ENCODE measurements around the gene TCAP.
"Not testable (repeated sequence)": the region's sequence is repeated elsewhere in the genome, so short reads cannot be mapped to it uniquely, and the experiment has no call there.

The TCAP gene

DNA sequence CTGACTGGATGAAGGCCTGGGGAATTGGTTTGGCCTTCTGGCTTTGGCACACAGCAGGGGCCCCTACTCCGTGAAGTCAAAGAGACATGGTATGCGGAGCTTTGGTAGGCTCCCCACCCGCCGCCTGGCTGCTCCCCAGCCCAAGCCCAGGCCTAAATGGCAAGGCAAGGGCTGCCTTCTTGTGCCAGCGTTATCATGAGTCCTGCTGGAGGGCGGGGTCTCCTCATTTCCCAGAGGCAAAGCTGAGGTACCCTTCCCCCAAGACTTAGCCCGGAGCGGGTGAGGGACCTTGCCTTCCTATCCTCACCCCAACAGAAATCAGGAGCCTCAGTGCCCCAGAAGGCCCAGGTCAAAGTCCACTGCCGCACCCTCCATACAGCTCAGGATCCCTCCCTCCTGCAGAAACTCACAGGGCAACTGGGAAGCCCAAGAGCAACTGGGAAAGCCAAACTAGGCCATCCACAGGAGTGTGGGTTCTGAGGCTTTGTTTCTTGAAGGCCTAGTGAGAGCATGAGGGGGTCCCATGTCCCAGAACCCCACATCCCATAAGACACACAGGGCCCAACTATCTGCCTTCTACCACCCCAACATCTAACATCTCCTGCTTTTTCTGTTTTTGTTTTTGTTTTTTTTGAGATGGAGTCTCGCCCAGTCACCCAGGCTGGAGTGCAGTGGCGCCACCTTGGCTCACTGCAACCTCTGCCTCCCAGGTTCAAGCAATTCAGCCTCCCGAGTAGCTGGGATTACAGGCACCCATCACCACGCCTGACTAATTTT is 13.4 kb downstream of the TCAP start:
- in situ Hi-C loops (cut with MboI; ENCODE audit: low sequenced_read_pairs), result no loop called here

DNA sequence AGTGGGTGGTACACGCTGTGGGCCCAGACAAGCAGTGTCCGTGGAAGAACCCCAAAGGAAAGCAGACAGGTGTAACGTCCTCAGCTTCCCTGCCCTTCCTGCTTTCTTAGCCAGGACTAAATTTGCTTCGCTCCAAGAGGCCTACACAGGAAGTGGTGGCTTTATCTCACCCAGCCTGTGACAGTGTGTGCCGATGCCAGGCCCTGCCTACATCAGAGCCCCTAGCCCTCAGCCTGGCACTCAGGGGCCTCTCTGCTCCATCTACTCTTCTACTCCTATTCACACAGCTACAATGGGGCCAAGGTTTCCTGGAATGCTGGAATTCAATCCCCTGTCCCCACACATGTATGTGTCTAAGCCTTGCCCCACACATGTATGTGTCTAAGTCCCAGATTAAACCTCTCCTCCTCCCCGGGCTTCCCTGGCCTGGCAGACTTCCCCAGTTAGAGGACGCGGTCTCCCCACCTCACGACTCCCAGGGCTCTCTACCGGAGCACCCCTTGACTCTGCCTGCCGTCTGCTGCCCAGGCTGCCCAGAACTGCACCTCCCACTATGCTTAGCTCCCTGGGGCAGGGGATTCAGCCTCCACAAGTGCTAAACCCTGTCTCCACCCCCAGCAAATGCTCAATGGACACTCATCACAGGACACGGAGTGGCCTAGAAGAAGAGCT is 14.5 kb downstream of the TCAP start:
- in situ Hi-C loops (cut with MboI; ENCODE audit: low sequenced_read_pairs), result no loop called here

- in situ Hi-C loops (cut with MboI; ENCODE audit: low sequenced_read_pairs), result no loop called here
Measured at GRCh38 chr17:39683295-39683939, 18.3 kb downstream of the TCAP start.

GRCh38 chr17:39684369-39685192 is 19.4 kb downstream of the TCAP start:
- in situ Hi-C loops (cut with MboI; ENCODE audit: low sequenced_read_pairs), result no loop called here

DNA sequence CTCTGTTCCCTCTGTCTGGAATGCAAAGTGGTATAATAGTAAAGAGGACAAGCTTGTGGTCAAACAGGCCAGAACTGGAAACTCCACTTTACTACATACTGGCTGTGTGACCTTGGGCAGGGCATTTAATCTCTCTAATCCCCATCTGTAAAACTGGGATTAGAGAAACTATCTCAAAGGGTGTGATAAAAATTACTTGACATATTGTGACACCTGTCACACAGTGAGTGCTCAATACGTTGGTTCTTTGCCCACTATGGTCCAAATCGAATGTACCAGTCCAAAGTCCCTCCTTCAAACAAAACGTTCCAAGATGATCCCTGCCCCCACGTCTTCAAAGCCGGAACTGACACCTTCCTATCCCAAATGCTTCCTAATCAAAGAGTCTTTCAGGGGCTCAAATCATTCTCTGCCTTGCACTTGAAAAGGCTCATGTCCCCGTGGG is 22.0 kb downstream of the TCAP start:
- in situ Hi-C loops (cut with MboI; ENCODE audit: low sequenced_read_pairs), result no loop called here

GRCh38 chr17:39687546-39688474 is 22.7 kb downstream of the TCAP start, which contains the start of gene PGAP3:
Gene PGAP3 (minus strand): TSS chr17:39688057. CDS start chr17:39688014, 43 bp downstream.
- in situ Hi-C loops (cut with MboI; ENCODE audit: low sequenced_read_pairs), result no loop called here

GRCh38 chr17:39688475-39688835 is 23.3 kb downstream of the TCAP start:
- in situ Hi-C loops (cut with MboI; ENCODE audit: low sequenced_read_pairs), result no loop called here

- in situ Hi-C loops (cut with MboI; ENCODE audit: low sequenced_read_pairs), result no loop called here
Measured at GRCh38 chr17:39688945-39689344, 23.8 kb downstream of the TCAP start.

GRCh38 chr17:39694593-39694992 is 29.4 kb downstream of the TCAP start:
- in situ Hi-C loops (cut with MboI; ENCODE audit: low sequenced_read_pairs), result no loop called here

DNA sequence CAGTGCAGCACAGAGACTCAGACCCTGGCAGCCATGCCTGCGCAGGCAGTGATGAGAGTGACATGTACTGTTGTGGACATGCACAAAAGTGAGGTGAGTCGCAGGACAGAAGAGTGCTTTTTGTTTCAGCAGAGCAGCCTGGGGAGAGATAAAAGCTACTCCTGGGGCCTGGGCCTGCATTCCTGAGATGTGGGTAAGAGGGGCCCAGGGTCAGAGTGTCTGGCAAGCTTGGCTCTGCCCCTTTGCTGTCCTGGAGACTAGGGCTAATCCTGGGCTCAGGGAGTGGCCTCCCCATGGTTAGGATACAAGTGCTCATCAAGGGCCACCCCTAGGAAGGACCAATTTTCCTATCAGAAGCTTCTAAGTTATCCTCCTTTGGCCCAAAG is 29.9 kb downstream of the TCAP start:
- in situ Hi-C loops (cut with MboI; ENCODE audit: low sequenced_read_pairs), result no loop called here

GRCh38 chr17:39696731-39697130 is 31.6 kb downstream of the TCAP start:
- in situ Hi-C loops (cut with MboI; ENCODE audit: low sequenced_read_pairs), result no loop called here

DNA sequence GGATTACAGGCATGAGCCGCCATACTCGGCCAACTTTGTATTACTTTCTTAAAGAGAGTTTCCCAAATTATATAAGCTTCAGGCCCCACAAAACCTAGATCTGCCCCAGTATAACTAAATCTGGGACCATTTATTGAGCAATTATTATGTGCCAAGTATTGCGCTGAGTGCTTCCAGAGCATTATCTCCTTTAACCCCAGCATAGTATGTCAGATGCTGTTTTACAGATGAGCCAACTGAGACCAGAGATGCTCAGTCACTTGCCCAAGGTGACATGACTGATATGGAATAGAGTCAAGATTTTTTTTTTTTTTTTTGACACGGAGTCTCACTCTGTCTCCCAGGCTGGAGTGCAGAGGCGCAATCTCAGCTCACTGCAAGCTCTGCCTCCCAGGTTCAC is 32.8 kb downstream of the TCAP start:
- in situ Hi-C loops (cut with MboI; ENCODE audit: low sequenced_read_pairs), result no loop called here

GRCh38 chr17:39699157-39699817 is 34.1 kb downstream of the TCAP start:
- in situ Hi-C loops (cut with MboI; ENCODE audit: low sequenced_read_pairs), result not testable (repeated sequence)

GRCh38 chr17:39699818-39700147 is 34.6 kb downstream of the TCAP start, which contains the start of gene ERBB2:
Gene ERBB2 (plus strand): TSS chr17:39700064. CDS start chr17:39700239, 175 bp downstream.
- in situ Hi-C loops (cut with MboI; ENCODE audit: low sequenced_read_pairs), result no loop called here

GRCh38 chr17:39700148-39700987 is 35.2 kb downstream of the TCAP start:
- in situ Hi-C loops (cut with MboI; ENCODE audit: low sequenced_read_pairs), result no loop called here

DNA sequence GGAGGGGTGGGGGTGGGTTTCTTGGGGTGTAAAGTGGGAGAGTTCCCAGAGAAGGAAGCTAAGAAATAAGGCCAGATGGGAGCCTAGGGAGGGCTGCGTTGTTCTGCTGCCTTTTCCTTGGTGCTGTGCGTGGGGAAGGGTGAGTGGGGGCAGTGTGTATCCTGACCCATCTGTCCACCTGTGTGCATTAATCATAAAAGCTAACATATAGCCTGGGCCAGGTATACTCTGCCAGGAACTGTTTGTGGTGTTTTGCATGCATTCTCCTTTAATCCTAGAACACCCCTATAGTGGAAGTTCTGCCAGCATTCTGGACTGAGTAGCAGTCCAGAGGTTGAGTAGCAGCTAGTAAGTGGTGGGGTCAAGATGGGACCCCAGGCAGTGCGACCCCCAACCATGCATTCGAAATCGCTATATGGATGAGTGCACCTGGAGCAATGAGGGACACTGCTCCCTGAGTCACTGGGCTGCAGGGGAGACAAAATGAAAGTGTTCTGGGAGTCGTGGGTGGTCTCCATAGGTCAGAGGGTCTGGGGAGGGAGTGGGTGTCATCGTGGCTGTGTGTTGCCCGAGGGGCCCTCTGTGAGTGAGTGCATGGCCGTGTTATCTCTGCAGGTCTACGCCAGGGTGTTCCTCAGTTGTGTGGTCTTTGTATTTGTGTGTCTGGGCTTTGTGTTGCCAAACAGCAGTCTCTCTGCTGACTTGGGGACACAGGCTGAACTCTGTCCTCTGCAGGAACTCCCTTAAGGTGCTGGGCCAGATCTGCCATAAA is 36.0 kb downstream of the TCAP start:
- in situ Hi-C loops (cut with MboI; ENCODE audit: low sequenced_read_pairs), result no loop called here

DNA sequence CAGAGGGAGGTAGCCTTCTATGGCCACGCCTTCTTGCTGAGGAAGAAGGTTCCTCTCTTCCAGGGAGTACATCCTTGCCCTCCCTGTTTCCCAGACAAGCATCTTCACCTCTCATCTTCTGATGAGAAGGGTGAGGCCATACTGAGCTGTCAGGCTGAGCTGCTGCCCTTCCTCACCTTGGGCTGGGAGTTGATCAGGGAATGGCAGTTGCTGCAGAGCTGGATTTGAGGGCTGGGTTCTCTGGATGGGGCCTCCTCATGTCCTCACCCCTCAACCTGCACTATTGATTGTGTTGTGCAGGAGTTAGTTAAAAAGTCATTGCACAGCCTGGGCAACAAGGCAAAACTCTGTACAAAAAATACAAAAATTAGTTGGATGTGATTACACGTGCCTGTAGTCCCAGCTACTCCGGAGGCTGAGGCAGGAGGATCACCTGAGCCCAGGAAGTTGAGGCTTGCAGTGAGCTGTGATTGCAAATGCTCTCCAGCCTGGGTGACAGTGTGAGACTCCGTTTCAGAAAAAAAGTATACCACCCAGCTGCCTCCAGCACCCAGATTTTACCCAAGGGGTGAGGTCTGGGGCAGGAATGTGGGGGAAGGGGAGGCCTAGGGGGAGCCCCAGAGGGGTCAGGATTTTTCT is 36.8 kb downstream of the TCAP start:
- in situ Hi-C loops (cut with MboI; ENCODE audit: low sequenced_read_pairs), result no loop called here

Data from HL-60/S4 treated with phorbol 12-myristate 13-acetate at 8.2 ng/mL for 4 days and 3 days (cell line).